Measurements from ENCODE around the gene MYO18B. TPM values are rescaled to one million over a fixed set of nuclear protein-coding genes. Genes with fewer than 3 reads are reported as not detected.
"Not testable (repeated sequence)": the region's sequence is repeated elsewhere in the genome, so short reads cannot be mapped to it uniquely, and the experiment has no call there.

MYO18B gene
- total RNA-seq = not detected in 2 replicates

- DNase-seq (ENCODE audit: low read depth) = no peak
These were observed at the start of gene MYO18B for GRCh38 chr22:25741692-25742626. Gene MYO18B (plus strand): TSS chr22:25742188. CDS start chr22:25761093, 18,905 bp downstream.

GRCh38 chr22:25692397-25693267, 49.4 kb upstream of the MYO18B start:
- no peak for DNase-seq (ENCODE audit: low read depth)

- no peak for DNase-seq (ENCODE audit: low read depth)
These were observed 48.8 kb upstream of the MYO18B start for GRCh38 chr22:25693268-25693565.

GRCh38 chr22:25694196-25694907, 47.6 kb upstream of the MYO18B start:
- no peak for DNase-seq (ENCODE audit: low read depth)

GRCh38 chr22:25695146-25695545, 46.8 kb upstream of the MYO18B start:
- no peak for DNase-seq (ENCODE audit: low read depth)

- DNase-seq (ENCODE audit: low read depth) = no peak
These were observed 45.2 kb upstream of the MYO18B start for GRCh38 chr22:25696763-25697162.

GRCh38 chr22:25697181-25697664, 44.8 kb upstream of the MYO18B start:
- DNase-seq (ENCODE audit: low read depth) = no peak

GRCh38 chr22:25697978-25698377, 44.0 kb upstream of the MYO18B start:
- DNase-seq (ENCODE audit: low read depth) = no peak

- no peak for DNase-seq (ENCODE audit: low read depth)
These were observed 43.5 kb upstream of the MYO18B start for GRCh38 chr22:25698461-25698860.

- DNase-seq (ENCODE audit: low read depth) = no peak
These were observed 43.0 kb upstream of the MYO18B start for GRCh38 chr22:25698978-25699377.

- DNase-seq (ENCODE audit: low read depth) = no peak
These were observed 40.8 kb upstream of the MYO18B start for GRCh38 chr22:25701056-25701780.

- peak; percentile 53 for DNase-seq (ENCODE audit: low read depth)
These were observed 39.9 kb upstream of the MYO18B start for GRCh38 chr22:25702040-25702439.

- DNase-seq (ENCODE audit: low read depth) = no peak
These were observed 39.3 kb upstream of the MYO18B start for GRCh38 chr22:25702571-25703167.

- no peak for DNase-seq (ENCODE audit: low read depth)
These were observed 37.3 kb upstream of the MYO18B start for GRCh38 chr22:25704701-25705100.

GRCh38 chr22:25706197-25706596, 35.8 kb upstream of the MYO18B start:
- DNase-seq (ENCODE audit: low read depth) = no peak

GRCh38 chr22:25708430-25708829, 33.6 kb upstream of the MYO18B start:
- DNase-seq (ENCODE audit: low read depth) = not testable (repeated sequence)

GRCh38 chr22:25709758-25710157, 32.2 kb upstream of the MYO18B start:
- no peak for DNase-seq (ENCODE audit: low read depth)

GRCh38 chr22:25710501-25710900, 31.5 kb upstream of the MYO18B start:
- no peak for DNase-seq (ENCODE audit: low read depth)

- DNase-seq (ENCODE audit: low read depth) = no peak
These were observed 30.5 kb upstream of the MYO18B start for GRCh38 chr22:25711491-25711890.

GRCh38 chr22:25712661-25713400, 29.2 kb upstream of the MYO18B start:
- DNase-seq (ENCODE audit: low read depth) = no peak

All from renal cortical epithelial cell (primary cell).